OCI-M2 (cell line): Measurements from ENCODE around the gene USP48.

ENCODE experiments used
- DNase-seq: peaks from one replicate; lab custom pipeline; 2025; ENCODE audit not compliant: unreplicated experiment; lab: John Stamatoyannopoulos, UW

The USP48 gene

GRCh38 chr1:21669258-21670058 lies 113.5 kb downstream of the USP48 start, which contains the start of gene RAP1GAP:
RAP1GAP (minus strand) TSS chr1:21669357; CDS start chr1:21620032, 49,325 bp downstream.
- DNase-seq: peak; percentile 21

- no peak for DNase-seq
Measured at GRCh38 chr1:21668951-21669257, 114.0 kb downstream of the USP48 start.

- DNase-seq: no peak
Measured at GRCh38 chr1:21668232-21668950, 114.6 kb downstream of the USP48 start.

GRCh38 chr1:21667348-21668231 lies 115.4 kb downstream of the USP48 start:
- DNase-seq: no peak

GRCh38 chr1:21666576-21667320 lies 116.2 kb downstream of the USP48 start:
- no peak for DNase-seq

GRCh38 chr1:21665711-21666575 lies 117.0 kb downstream of the USP48 start:
- no peak for DNase-seq

GRCh38 chr1:21664806-21665588 lies 118.0 kb downstream of the USP48 start:
- no peak for DNase-seq

- DNase-seq: no peak
Measured at GRCh38 chr1:21663951-21664805, 118.8 kb downstream of the USP48 start.

- no peak for DNase-seq
Measured at GRCh38 chr1:21663248-21663950, 119.5 kb downstream of the USP48 start.

GRCh38 chr1:21662426-21663247 lies 120.3 kb downstream of the USP48 start:
- DNase-seq: no peak

GRCh38 chr1:21661886-21662285 lies 121.1 kb downstream of the USP48 start:
- DNase-seq: no peak

GRCh38 chr1:21659924-21660326 lies 123.0 kb downstream of the USP48 start:
- no peak for DNase-seq

GRCh38 chr1:21659099-21659923 lies 123.6 kb downstream of the USP48 start:
- peak; percentile 8 for DNase-seq

- DNase-seq: no peak
Measured at GRCh38 chr1:21657456-21658190, 125.3 kb downstream of the USP48 start.

GRCh38 chr1:21655748-21656147 lies 127.2 kb downstream of the USP48 start:
- no peak for DNase-seq
